HG03460 (cell line): Measurements from ENCODE around the gene PDS5B.
A peak's percentile ranks its signal among the peaks of the same experiment; 100 is the strongest.
"Not testable (repeated sequence)": the region's sequence is repeated elsewhere in the genome, so short reads cannot be mapped to it uniquely, and the experiment has no call there.

Experiments
- ATAC-seq: cut with Tn5 transposase; IDR thresholded peaks from one replicate; pipeline ENCODE4 v1.9.1; 2021; ENCODE audit not compliant: unreplicated experiment

PDS5B gene

GRCh38 chr13:32650705-32651311 is 64.6 kb downstream of the PDS5B start:
- peak; percentile 67 for ATAC-seq

- no peak for ATAC-seq
Observed at GRCh38 chr13:32657309-32657708, 71.1 kb downstream of the PDS5B start.

GRCh38 chr13:32659736-32660135 is 73.5 kb downstream of the PDS5B start:
- ATAC-seq: no peak

GRCh38 chr13:32660227-32660626 is 74.0 kb downstream of the PDS5B start:
- ATAC-seq: no peak

- no peak for ATAC-seq
Observed at GRCh38 chr13:32661685-32662084, 75.4 kb downstream of the PDS5B start.

DNA sequence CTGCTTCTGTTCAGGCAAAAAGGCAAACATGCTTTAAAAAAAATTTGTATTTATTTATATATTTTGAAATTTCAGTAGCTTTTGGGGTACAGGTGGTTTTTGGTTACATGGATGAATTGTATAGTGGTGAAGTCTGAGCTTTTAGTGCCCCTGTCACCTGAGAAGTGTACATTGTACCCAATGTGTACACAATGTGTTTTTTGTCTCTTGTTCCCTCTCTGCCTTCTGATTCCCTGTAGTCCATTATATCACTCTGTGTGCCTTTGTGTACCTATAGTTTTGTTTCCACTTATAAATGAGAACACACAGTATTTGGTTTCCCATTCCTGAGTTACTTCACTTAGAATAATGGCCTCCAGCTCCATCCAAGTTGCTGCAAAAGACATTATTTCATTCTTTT is 77.4 kb downstream of the PDS5B start:
- no peak for ATAC-seq

GRCh38 chr13:32666990-32667571 is 80.8 kb downstream of the PDS5B start:
- no peak for ATAC-seq

- ATAC-seq: no peak
Observed at GRCh38 chr13:32669030-32669646, 82.9 kb downstream of the PDS5B start.

DNA sequence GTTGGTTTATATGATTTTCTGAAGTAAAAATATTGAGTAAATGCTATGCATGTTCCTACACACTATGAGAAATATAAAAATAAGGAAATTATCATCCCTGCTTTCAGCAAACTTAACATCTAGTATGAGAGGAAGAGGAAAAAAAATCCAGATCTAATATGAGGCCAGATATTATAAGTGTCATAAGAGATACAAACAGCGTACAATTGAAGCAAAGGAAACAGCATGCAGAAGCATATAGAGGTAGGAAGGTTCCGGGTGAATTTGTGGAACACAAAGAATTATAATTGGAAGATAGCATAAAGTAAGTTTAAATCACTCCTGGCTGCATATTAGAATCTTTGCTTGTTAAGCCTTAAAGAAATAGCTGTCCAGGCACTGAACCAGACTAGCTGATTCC is 88.3 kb downstream of the PDS5B start:
- no peak for ATAC-seq

DNA sequence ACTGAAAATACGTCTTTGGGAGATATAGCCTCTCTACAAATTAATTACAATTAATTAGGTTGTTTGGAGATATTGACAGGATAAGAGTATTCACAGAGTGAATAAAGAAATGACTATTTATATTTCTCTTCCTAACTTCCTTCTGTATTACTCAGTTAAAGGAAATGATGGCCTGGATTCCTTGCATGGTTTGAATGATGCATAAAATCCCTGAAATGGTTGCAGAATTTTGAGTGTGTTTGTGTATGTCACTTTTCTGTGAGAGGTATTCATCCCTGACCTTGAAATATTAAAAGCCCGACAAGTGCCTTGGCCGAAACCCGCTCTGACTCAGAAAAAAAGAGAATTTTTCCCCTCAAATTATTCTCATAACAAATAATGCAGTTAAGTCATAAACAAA is 90.0 kb downstream of the PDS5B start:
- no peak for ATAC-seq

DNA sequence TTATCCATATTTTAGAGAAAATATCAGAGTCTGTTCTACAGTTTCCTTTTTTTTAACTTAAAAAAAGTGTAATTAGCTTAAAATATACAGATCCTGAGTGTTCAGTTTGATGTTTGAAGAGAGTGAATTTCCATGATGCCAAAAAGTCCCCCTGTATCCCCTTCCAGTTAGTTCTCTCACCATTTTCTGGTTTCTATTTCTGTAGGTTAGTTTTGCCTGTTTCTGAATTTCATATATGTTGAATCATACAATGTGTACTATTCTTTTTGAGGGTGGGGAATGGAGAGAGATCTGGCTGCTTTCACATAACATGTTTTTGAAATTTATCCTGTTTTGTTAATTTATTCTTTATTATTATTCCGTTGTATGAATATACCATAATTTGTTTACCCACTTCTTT is 95.9 kb downstream of the PDS5B start:
- ATAC-seq: no peak

DNA sequence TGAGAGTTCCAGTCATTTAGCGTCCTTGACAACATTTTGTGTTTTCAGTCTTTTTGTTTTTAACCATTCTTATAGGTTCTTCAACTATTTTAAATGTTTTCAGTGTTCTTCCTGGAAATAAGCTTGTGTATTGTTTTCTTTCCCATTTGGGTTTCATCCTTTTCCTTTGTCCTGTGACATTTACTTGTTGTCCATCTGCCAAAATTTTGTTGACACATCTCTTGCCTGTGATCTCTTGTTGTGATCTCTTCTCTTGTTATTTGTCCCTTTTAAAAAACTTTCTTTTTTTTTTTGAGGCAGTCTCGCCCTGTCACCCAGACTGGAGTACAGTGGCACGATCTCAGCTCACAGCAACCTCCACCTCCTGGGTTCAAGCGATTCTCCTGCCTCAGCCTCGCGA is 96.5 kb downstream of the PDS5B start:
- no peak for ATAC-seq

GRCh38 chr13:32687275-32687674 is 101.0 kb downstream of the PDS5B start:
- no peak for ATAC-seq

- ATAC-seq: no peak
Observed at GRCh38 chr13:32695602-32696250, 109.5 kb downstream of the PDS5B start.

GRCh38 chr13:32707471-32707870 is 121.2 kb downstream of the PDS5B start:
- ATAC-seq: no peak

GRCh38 chr13:32713397-32713796 is 127.1 kb downstream of the PDS5B start:
- ATAC-seq: no peak

- not testable (repeated sequence) for ATAC-seq
Observed at GRCh38 chr13:32716201-32716600, 129.9 kb downstream of the PDS5B start.

- no peak for ATAC-seq
Observed at GRCh38 chr13:32720026-32720425, 133.8 kb downstream of the PDS5B start.

- not testable (repeated sequence) for ATAC-seq
Observed at GRCh38 chr13:32721131-32722034, 135.1 kb downstream of the PDS5B start.

GRCh38 chr13:32722340-32722739 is 136.1 kb downstream of the PDS5B start:
- no peak for ATAC-seq

GRCh38 chr13:32723987-32724386 is 137.7 kb downstream of the PDS5B start:
- ATAC-seq: no peak
